GM21367 (cell line): Measurements from ENCODE around the gene ACSF2.
"Not testable (repeated sequence)": the region's sequence is repeated elsewhere in the genome, so short reads cannot be mapped to it uniquely, and the experiment has no call there.

ENCODE experiments used
- ATAC-seq: cut with Tn5 transposase; IDR thresholded peaks from one replicate; pipeline ENCODE4 v1.9.1; 2021; ENCODE audit not compliant: unreplicated experiment

The ACSF2 gene

GRCh38 chr17:50425682-50426471, at the start of gene ACSF2:
TSS of gene ACSF2 (plus strand) at chr17:50426218. CDS start at chr17:50426262, 44 bp downstream.
- ATAC-seq, result peak; percentile 49

GRCh38 chr17:50379351-50380132, 46.5 kb upstream of the ACSF2 start:
- no peak for ATAC-seq

GRCh38 chr17:50380369-50381259, 45.4 kb upstream of the ACSF2 start:
- ATAC-seq, result no peak

GRCh38 chr17:50381260-50381815, 44.7 kb upstream of the ACSF2 start:
- ATAC-seq, result no peak

- ATAC-seq, result no peak
Measured at GRCh38 chr17:50381920-50382319, 44.1 kb upstream of the ACSF2 start.

GRCh38 chr17:50382931-50383330, 43.1 kb upstream of the ACSF2 start:
- no peak for ATAC-seq

- no peak for ATAC-seq
Measured at GRCh38 chr17:50386510-50386909, 39.5 kb upstream of the ACSF2 start.

- ATAC-seq, result no peak
Measured at GRCh38 chr17:50388728-50389127, 37.3 kb upstream of the ACSF2 start.

- ATAC-seq, result no peak
Measured at GRCh38 chr17:50389534-50389933, 36.5 kb upstream of the ACSF2 start.

- no peak for ATAC-seq
Measured at GRCh38 chr17:50392621-50393020, 33.4 kb upstream of the ACSF2 start.

GRCh38 chr17:50393700-50394099, 32.3 kb upstream of the ACSF2 start:
- no peak for ATAC-seq

- no peak for ATAC-seq
Measured at GRCh38 chr17:50394711-50395110, 31.3 kb upstream of the ACSF2 start.

GRCh38 chr17:50396261-50397110, 29.5 kb upstream of the ACSF2 start:
- ATAC-seq, result peak; percentile 4

- ATAC-seq, result peak; percentile 89
Measured at GRCh38 chr17:50397111-50397918, 28.7 kb upstream of the ACSF2 start, which contains the start of gene LRRC59. TSS of gene LRRC59 (minus strand) at chr17:50397523. CDS start at chr17:50397317, 206 bp downstream.

- no peak for ATAC-seq
Measured at GRCh38 chr17:50397919-50398285, 28.1 kb upstream of the ACSF2 start.

GRCh38 chr17:50398672-50399071, 27.3 kb upstream of the ACSF2 start:
- ATAC-seq, result not testable (repeated sequence)

- ATAC-seq, result not testable (repeated sequence)
Measured at GRCh38 chr17:50399591-50399990, 26.4 kb upstream of the ACSF2 start.

GRCh38 chr17:50405351-50405750, 20.7 kb upstream of the ACSF2 start:
- not testable (repeated sequence) for ATAC-seq

- ATAC-seq, result no peak
Measured at GRCh38 chr17:50406578-50406977, 19.4 kb upstream of the ACSF2 start.
